IMR-90 (cell line): ENCODE measurements around the gene CLCN6. TPM values are rescaled to one million over a fixed set of nuclear protein-coding genes. Genes with fewer than 3 reads are reported as not detected.

Experiments
- ATAC-seq: fragments of 200-7000 bp; cut with Tn5 transposase; 2 replicates; pipeline ENCODE4 v1.9.1; 2020; ENCODE audit warnings: low read depth, mild to moderate bottlenecking, moderate library complexity
- BruUV-seq: library from RNA; stranded (reverse); fragments of 400-500 nt; replicated peaks from 2 replicates; lab custom pipeline; 2021; lab: Mats Ljungman, UMichigan
- CTCF ChIA-PET: fragments of 300-600 bp; formaldehyde crosslinking; extraction: SDS; loops from one replicate; lab custom pipeline; 2021; ENCODE audit warnings: antibody characterized with exemption; lab: Yijun Ruan, JAX
- POLR2A ChIA-PET: fragments of 300-600 bp; sonication (Branson Sonifier 250); formaldehyde crosslinking; loops from one replicate; lab custom pipeline; 2022; ENCODE audit warnings: antibody characterized with exemption; ENCODE audit not compliant: unreplicated experiment; lab: Charles Lee
- DNase-seq: peaks from one replicate; pipeline ENCODE4 v3.0.0; 2013
- H2AFZ ChIP-seq: replicated peaks from 2 replicates; pipeline ENCODE3; 2013; ENCODE audit warnings: low read length, mild to moderate bottlenecking; ENCODE audit not compliant: poor library complexity
- H2AK5ac ChIP-seq: 2 replicates; pipeline ENCODE4 v1.6.1; 2013; ENCODE audit warnings: low read depth, low read length, inconsistent platforms
- H2AK9ac ChIP-seq: replicated peaks from 2 replicates; pipeline ENCODE3; 2013; ENCODE audit warnings: mild to moderate bottlenecking, low read depth, low read length, moderate library complexity; ENCODE audit not compliant: poor library complexity
- H2BK120ac ChIP-seq: 2 replicates; pipeline ENCODE4 v1.6.1; 2013; ENCODE audit warnings: low read depth, low read length, inconsistent platforms
- H2BK15ac ChIP-seq: 3 replicates; pipeline ENCODE4 v1.6.1; 2013; ENCODE audit warnings: low read depth, low read length, inconsistent platforms
- H2BK20ac ChIP-seq: 2 replicates; pipeline ENCODE4 v1.6.1; 2013; ENCODE audit warnings: low read depth, mild to moderate bottlenecking, inconsistent platforms, low read length, moderate library complexity
- H2BK5ac ChIP-seq: 2 replicates; pipeline ENCODE4 v1.6.1; 2013; ENCODE audit warnings: mild to moderate bottlenecking, low read depth, low read length, inconsistent platforms; ENCODE audit not compliant: poor library complexity, severe bottlenecking
- H3K14ac ChIP-seq: replicated peaks from 2 replicates; pipeline ENCODE4 v1.6.1; 2013; ENCODE audit warnings: low read depth, low read length, inconsistent platforms
- H3K18ac ChIP-seq: 2 replicates; pipeline ENCODE4 v1.6.1; 2013; ENCODE audit warnings: low read depth, low read length, control low read depth
- H3K23ac ChIP-seq: 2 replicates; pipeline ENCODE4 v1.6.1; 2013; ENCODE audit warnings: low read depth, low read length, inconsistent platforms
- H3K27ac ChIP-seq: 2 replicates; pipeline ENCODE4 v1.5.1; 2013; ENCODE audit warnings: mild to moderate bottlenecking, control low read depth, low read length; ENCODE audit not compliant: insufficient read depth
- H3K27me3 ChIP-seq: 2 replicates; pipeline ENCODE4 v1.6.1; 2013; ENCODE audit warnings: low read length; ENCODE audit not compliant: control insufficient read depth, insufficient read depth
- H3K36me3 ChIP-seq: 2 replicates; pipeline ENCODE4 v1.6.1; 2013; ENCODE audit warnings: low read length, mixed read lengths; ENCODE audit not compliant: control insufficient read depth, insufficient read depth
- H3K4ac ChIP-seq: 2 replicates; pipeline ENCODE4 v1.6.1; 2013; ENCODE audit warnings: low read depth, low read length, inconsistent platforms
- H3K4me1 ChIP-seq: 2 replicates; pipeline ENCODE4 v1.6.1; 2013; ENCODE audit warnings: low read length, mixed read lengths; ENCODE audit not compliant: control insufficient read depth, insufficient read depth
- H3K4me2 ChIP-seq: 2 replicates; pipeline ENCODE4 v1.6.1; 2013; ENCODE audit warnings: low read depth, mild to moderate bottlenecking, control low read depth, low read length, moderate library complexity
- H3K4me3 ChIP-seq: 2 replicates; pipeline ENCODE4 v1.5.1; 2013; ENCODE audit warnings: low read depth, mild to moderate bottlenecking, control low read depth, low read length, moderate library complexity; ENCODE audit not compliant: insufficient read depth
- H3K56ac ChIP-seq: 2 replicates; pipeline ENCODE4 v1.6.1; 2013; ENCODE audit warnings: low read length, inconsistent platforms; ENCODE audit not compliant: insufficient read depth; ENCODE audit errors: extremely low read depth
- H3K79me1 ChIP-seq, 2 experiments: 2 replicates each; pipeline ENCODE4 v1.6.1; 2013; ENCODE audit warnings: low read length in 2 of 2, inconsistent platforms in 1 of 2, low read depth in 1 of 2
- H3K9ac ChIP-seq: 2 replicates; pipeline ENCODE4 v1.6.1; 2013; ENCODE audit warnings: low read depth, low read length, control low read depth
- H3K9me1 ChIP-seq: 2 replicates; pipeline ENCODE4 v1.6.1; 2013; ENCODE audit warnings: low read length, inconsistent platforms; ENCODE audit not compliant: insufficient read depth
- H3K9me3 ChIP-seq: 2 replicates; pipeline ENCODE4 v1.6.1; 2013; ENCODE audit warnings: low read length; ENCODE audit not compliant: control insufficient read depth, insufficient read depth
- H4K20me1 ChIP-seq: 2 replicates; pipeline ENCODE4 v1.6.1; 2013; ENCODE audit warnings: low read length, inconsistent platforms; ENCODE audit not compliant: insufficient read depth
- H4K5ac ChIP-seq: 2 replicates; pipeline ENCODE4 v1.6.1; 2013; ENCODE audit warnings: mild to moderate bottlenecking, low read depth, low read length, control low read depth
- H4K8ac ChIP-seq, 2 experiments: 2 replicates each; pipeline ENCODE4 v1.6.1; 2013; ENCODE audit warnings: low read depth in 2 of 2, low read length in 2 of 2, control low read depth in 1 of 2, inconsistent platforms in 1 of 2
- H4K91ac ChIP-seq: 2 replicates; pipeline ENCODE4 v1.6.1; 2013; ENCODE audit warnings: low read depth, low read length, inconsistent platforms; ENCODE audit not compliant: insufficient read depth
- BHLHE40 ChIP-seq: fragments of 150-350 bp; IDR thresholded peaks from 2 replicates; pipeline ENCODE4 v1.6.1; 2016; ENCODE audit warnings: mild to moderate bottlenecking, low read depth, low read length
- CHD1 ChIP-seq: IDR thresholded peaks from 2 replicates; pipeline ENCODE4 v1.6.1; 2012; ENCODE audit warnings: low read depth, low read length, improper control_type of control experiment
- FOS ChIP-seq: fragments of 150-350 bp; IDR thresholded peaks from 2 replicates; pipeline ENCODE4 v1.6.1; 2016; ENCODE audit warnings: low read depth, low read length
- MAFK ChIP-seq: IDR thresholded peaks from 2 replicates; pipeline ENCODE4 v1.6.1; 2012; ENCODE audit warnings: low read depth, low read length, improper control_type of control experiment
- MXI1 ChIP-seq: IDR thresholded peaks from 2 replicates; pipeline ENCODE4 v1.6.1; 2012; ENCODE audit warnings: low read depth, mild to moderate bottlenecking, low read length, moderate library complexity, borderline replicate concordance
- POLR2A ChIP-seq: IDR thresholded peaks from 2 replicates; pipeline ENCODE4 v1.6.1; 2012; ENCODE audit warnings: mild to moderate bottlenecking, low read depth, low read length
- RAD21 ChIP-seq: IDR thresholded peaks from 2 replicates; pipeline ENCODE4 v1.6.1; 2012; ENCODE audit warnings: low read length, improper control_type of control experiment
- RCOR1 ChIP-seq: IDR thresholded peaks from 2 replicates; pipeline ENCODE4 v1.6.1; 2012; ENCODE audit warnings: mild to moderate bottlenecking, low read length, improper control_type of control experiment; ENCODE audit not compliant: insufficient replicate concordance
- SMC3 ChIP-seq: fragments of 150-350 bp; IDR thresholded peaks from 2 replicates; pipeline ENCODE4 v1.6.1; 2016; ENCODE audit warnings: low read depth, mild to moderate bottlenecking, antibody characterized with exemption, low read length, moderate library complexity
- WGBS, 2 experiments: methylation state at CpG; one replicate each; pipeline versions ENCODE4 v1.1.5 to v1.1.7; 2013; ENCODE audit warnings: missing lambda C conversion rate in 2 of 2; ENCODE audit not compliant: insufficient read length in 1 of 2; ENCODE audit errors: extremely low coverage in 2 of 2; 5-methylcytosine and 5-hydroxymethylcytosine counted together
- dilution Hi-C: fragments of 300-500 bp; cut with HindIII; formaldehyde crosslinking; loops from one replicate; pipeline ENCODE4 v1.14.3; 2018; ENCODE audit warnings: low sequenced_read_pairs; ENCODE audit not compliant: unreplicated experiment
- in situ Hi-C: fragments of 300-500 bp; cut with MboI; formaldehyde crosslinking; loops from 3 replicates; pipeline ENCODE4 v1.14.3; 2019; ENCODE audit warnings: low sequenced_read_pairs, inconsistent platforms, mixed read lengths
- intact Hi-C: fragments of 100-400 bp; cut with micrococcal nuclease; formaldehyde crosslinking; loops from 2 replicates; pipeline ENCODE4 v1.10.0; 2022
- polyA plus RNA-seq, 3 experiments: library from polyadenylated mRNA; depleted of rRNA; stranded (reverse); fragments of >200 nt; gene quantifications; 2 replicates each; pipeline ENCODE4 v1.2.3, GENCODE V29; 2012; ENCODE audit warnings: low replicate concordance in 1 of 3
- total RNA-seq: library from RNA; depleted of rRNA; stranded (reverse); fragments of >200 nt; gene quantifications from 2 replicates; pipeline ENCODE4 v1.2.3, GENCODE V29; 2012
- TF ChIP-seq, protein P1 (sequence below): fragments of 150-350 bp; IDR thresholded peaks from 2 replicates; pipeline ENCODE4 v1.6.1; 2016; ENCODE audit warnings: low read depth, mild to moderate bottlenecking, low read length, moderate library complexity, borderline replicate concordance
- TF ChIP-seq, protein P2 (sequence below): conservative IDR thresholded peaks from 2 replicates; pipeline ENCODE4 v1.5.1; 2012; ENCODE audit warnings: mild to moderate bottlenecking, low read depth, low read length, improper control_type of control experiment

CLCN6 gene
- total and polyA plus RNA-seq, 2 of the 4 experiments (the other 2 are of a cell fraction), result 4.1 to 10.6 TPM

GRCh38 chr1:11885916-11886315 lies 79.9 kb downstream of the CLCN6 start:
- H3K4me3 ChIP-seq, result no peak overlapping the region
- CTCF ChIA-PET, result no interaction called here
- no peak overlapping the region for H2BK20ac ChIP-seq
- no peak overlapping the region for H4K5ac ChIP-seq
- H3K4me2 ChIP-seq, result no peak overlapping the region
- no peak overlapping the region for H3K9ac ChIP-seq
- peak overlapping the region; percentile 72 for H2AK9ac ChIP-seq
- no peak overlapping the region for H4K8ac ChIP-seq
- no peak overlapping the region for H2BK15ac ChIP-seq
- no peak overlapping the region for H3K4ac ChIP-seq
- DNase-seq (no peak), ATAC-seq (no peak)
- dilution Hi-C loops (no loop called here), intact Hi-C loops (no loop called here), in situ Hi-C loops (no loop called here)
- H3K14ac ChIP-seq, result no peak overlapping the region
- H3K9me1 ChIP-seq, result no peaks in the 10 kb centered on the region
- no peak overlapping the region for H2AK5ac ChIP-seq
- 54% methylated on average over 5 of the region's 6 CpGs; no CpG with 5 or more reads in 1 of the 2 experiments for WGBS, 2 experiments
- POLR2A ChIA-PET, result interaction anchor here (0.5 kb wide), 1 partner anchor 155 kb away, joined by 3 read pairs; no protein-coding TSS in a partner anchor
- no peak overlapping the region for H3K27ac ChIP-seq
- no peak overlapping the region for H2BK5ac ChIP-seq
- TF ChIP-seq, protein P1, sequence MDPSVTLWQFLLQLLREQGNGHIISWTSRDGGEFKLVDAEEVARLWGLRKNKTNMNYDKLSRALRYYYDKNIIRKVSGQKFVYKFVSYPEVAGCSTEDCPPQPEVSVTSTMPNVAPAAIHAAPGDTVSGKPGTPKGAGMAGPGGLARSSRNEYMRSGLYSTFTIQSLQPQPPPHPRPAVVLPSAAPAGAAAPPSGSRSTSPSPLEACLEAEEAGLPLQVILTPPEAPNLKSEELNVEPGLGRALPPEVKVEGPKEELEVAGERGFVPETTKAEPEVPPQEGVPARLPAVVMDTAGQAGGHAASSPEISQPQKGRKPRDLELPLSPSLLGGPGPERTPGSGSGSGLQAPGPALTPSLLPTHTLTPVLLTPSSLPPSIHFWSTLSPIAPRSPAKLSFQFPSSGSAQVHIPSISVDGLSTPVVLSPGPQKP, result no peak
- TF ChIP-seq POLR2A (no peak), BHLHE40 (no peak), RCOR1 (no peak), MAFK (no peak), RAD21 (no peak), FOS (no peak), SMC3 (no peak), MXI1 (no peak), CHD1 (no peak)
- TF ChIP-seq, protein P2, sequence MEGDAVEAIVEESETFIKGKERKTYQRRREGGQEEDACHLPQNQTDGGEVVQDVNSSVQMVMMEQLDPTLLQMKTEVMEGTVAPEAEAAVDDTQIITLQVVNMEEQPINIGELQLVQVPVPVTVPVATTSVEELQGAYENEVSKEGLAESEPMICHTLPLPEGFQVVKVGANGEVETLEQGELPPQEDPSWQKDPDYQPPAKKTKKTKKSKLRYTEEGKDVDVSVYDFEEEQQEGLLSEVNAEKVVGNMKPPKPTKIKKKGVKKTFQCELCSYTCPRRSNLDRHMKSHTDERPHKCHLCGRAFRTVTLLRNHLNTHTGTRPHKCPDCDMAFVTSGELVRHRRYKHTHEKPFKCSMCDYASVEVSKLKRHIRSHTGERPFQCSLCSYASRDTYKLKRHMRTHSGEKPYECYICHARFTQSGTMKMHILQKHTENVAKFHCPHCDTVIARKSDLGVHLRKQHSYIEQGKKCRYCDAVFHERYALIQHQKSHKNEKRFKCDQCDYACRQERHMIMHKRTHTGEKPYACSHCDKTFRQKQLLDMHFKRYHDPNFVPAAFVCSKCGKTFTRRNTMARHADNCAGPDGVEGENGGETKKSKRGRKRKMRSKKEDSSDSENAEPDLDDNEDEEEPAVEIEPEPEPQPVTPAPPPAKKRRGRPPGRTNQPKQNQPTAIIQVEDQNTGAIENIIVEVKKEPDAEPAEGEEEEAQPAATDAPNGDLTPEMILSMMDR, result no peak
- H3K18ac ChIP-seq, result no peak overlapping the region
- H3K79me1 ChIP-seq, result no peaks in the 10 kb centered on the region
- H2BK120ac ChIP-seq, result no peak overlapping the region
- H3K4me1 ChIP-seq, result no peaks in the 10 kb centered on the region
- H3K27me3 ChIP-seq, result peaks cover 42% of the 10 kb centered on the region
- no peak overlapping the region for H4K91ac ChIP-seq
- no TSS peak for BruUV-seq
- no peak overlapping the region for H3K56ac ChIP-seq
- H3K23ac ChIP-seq, result no peak overlapping the region
- H2AFZ ChIP-seq, result no peak overlapping the region
- no peaks in the 10 kb centered on the region for H4K20me1 ChIP-seq
- no peaks in the 10 kb centered on the region for H3K36me3 ChIP-seq
- no peaks in the 10 kb centered on the region; the same call in 1 of the 2 replicates for H3K9me3 ChIP-seq
